Measurements from ENCODE around the gene STK32C.

The STK32C gene

DNA sequence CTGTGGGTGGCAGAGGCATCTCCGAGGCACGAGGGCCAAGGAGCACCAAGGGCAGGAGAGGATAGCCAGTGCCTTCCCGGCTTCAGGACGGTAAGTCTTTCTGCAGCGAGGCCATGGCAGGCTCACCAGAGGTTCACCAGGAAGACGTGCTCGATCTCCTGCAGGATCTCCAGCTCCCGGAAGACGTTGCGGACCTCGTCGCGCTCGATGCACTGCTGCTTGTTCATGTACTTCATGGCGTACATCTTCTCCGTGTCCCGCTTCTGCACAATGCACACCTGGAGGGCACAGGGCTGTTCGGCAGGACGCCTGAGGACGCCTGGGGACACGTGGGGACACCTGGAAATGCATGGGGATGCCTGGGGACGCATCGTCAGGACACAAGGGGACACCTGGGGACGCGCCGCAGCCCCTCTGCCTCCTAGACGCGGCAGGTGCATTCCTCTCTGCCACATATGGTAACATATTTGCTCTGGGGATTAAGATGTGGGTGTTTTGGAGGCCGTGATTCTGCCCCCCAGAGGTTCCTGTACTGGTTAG is 79.8 kb downstream of the STK32C start:
- no peaks in the 10 kb centered on the region for H3K27me3 ChIP-seq (ENCODE audit: insufficient read depth, low read length, poor library complexity)
- H3K4me3 ChIP-seq (ENCODE audit: low read length): no peak overlapping the region
- H3K4me2 ChIP-seq (ENCODE audit: low read length): no peak overlapping the region
- H3K79me1 ChIP-seq (ENCODE audit: low read length): no peaks in the 10 kb centered on the region
- H3K56ac ChIP-seq (ENCODE audit: low read length): no peak overlapping the region
- H3K36me3 ChIP-seq (ENCODE audit: control insufficient read depth, insufficient read depth, low read length): no peaks in the 10 kb centered on the region
- H3K4me1 ChIP-seq (ENCODE audit: control insufficient read depth, low read depth, low read length): no peaks in the 10 kb centered on the region
- no CpG with 5 or more reads among the region's 29 CpGs for WGBS (ENCODE audit: extremely low coverage, insufficient coverage, low lambda C conversion rate)
- H3K23ac ChIP-seq (ENCODE audit: low read length): no peak overlapping the region
- H4K8ac ChIP-seq (ENCODE audit: low read depth, low read length): no peak overlapping the region
- H3K79me2 ChIP-seq (ENCODE audit: control insufficient read depth, insufficient read depth, low read length): no peaks in the 10 kb centered on the region
- no peak overlapping the region for H2BK5ac ChIP-seq (ENCODE audit: low read length)
- H4K5ac ChIP-seq (ENCODE audit: low read length): no peak overlapping the region
- H2BK120ac ChIP-seq (ENCODE audit: low read depth, low read length): no peak overlapping the region
- H3K4ac ChIP-seq (ENCODE audit: low read depth, low read length): no peak overlapping the region
- no peak overlapping the region for H2BK15ac ChIP-seq (replicated peaks; ENCODE audit: low read depth)
- H3K9ac ChIP-seq (ENCODE audit: low read length): no peak overlapping the region
- no peak overlapping the region for H2AK5ac ChIP-seq (ENCODE audit: low read length)
- no peak for DNase-seq
- H3K27ac ChIP-seq (ENCODE audit: low read depth, low read length): no peak overlapping the region
- no peak overlapping the region for H3K18ac ChIP-seq (ENCODE audit: low read length)

DNA sequence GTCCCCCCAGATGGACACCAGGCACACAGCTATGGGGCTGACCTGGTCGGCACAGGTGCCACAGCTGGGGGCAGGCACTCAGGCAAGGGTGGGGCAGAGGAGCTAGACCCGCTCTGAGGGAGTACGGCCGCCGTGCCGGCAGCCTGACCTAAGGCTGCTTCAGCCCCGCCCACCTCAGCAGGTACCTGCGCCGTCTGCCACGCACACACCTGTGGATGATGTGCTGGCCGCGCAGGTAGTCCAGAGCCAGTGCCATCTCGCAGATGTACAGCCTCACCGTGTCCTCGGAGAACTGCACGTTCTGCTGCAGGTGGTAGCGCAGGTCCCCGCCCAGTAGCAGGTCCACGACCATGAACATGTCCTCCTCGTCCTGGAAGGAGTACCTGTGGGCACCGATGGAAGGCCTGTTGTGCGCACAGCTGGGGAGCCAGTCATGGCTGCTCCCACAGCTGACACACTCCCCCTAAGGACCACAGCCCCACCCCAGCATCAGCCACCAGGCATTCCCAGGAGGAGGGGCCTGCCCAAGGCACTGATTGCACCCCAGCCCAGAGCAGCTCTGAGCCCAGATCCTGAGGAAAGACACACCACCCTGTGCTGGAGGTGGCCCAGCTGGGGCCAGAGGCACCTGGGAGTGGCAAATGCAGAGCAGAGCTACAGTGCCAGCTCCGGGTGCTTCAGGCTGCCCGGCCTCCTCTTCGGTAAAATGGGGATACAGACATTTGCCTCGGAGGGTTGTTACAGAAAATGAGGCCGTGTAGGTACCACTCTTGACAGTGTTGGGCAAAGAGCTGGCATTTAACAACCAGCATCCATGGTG is 81.0 kb downstream of the STK32C start:
- H3K79me2 ChIP-seq (ENCODE audit: control insufficient read depth, insufficient read depth, low read length): no peaks in the 10 kb centered on the region
- H2BK120ac ChIP-seq (ENCODE audit: low read depth, low read length): no peak overlapping the region
- H3K36me3 ChIP-seq (ENCODE audit: control insufficient read depth, insufficient read depth, low read length): no peaks in the 10 kb centered on the region
- H3K4me3 ChIP-seq (ENCODE audit: low read length): no peak overlapping the region
- H3K79me1 ChIP-seq (ENCODE audit: low read length): no peaks in the 10 kb centered on the region
- H3K23ac ChIP-seq (ENCODE audit: low read length): no peak overlapping the region
- no peaks in the 10 kb centered on the region for H3K4me1 ChIP-seq (ENCODE audit: control insufficient read depth, low read depth, low read length)
- H4K8ac ChIP-seq (ENCODE audit: low read depth, low read length): no peak overlapping the region
- no peak overlapping the region for H2BK15ac ChIP-seq (replicated peaks; ENCODE audit: low read depth)
- H2BK5ac ChIP-seq (ENCODE audit: low read length): no peak overlapping the region
- DNase-seq: no peak
- no peak overlapping the region for H3K56ac ChIP-seq (ENCODE audit: low read length)
- H3K27me3 ChIP-seq (ENCODE audit: insufficient read depth, low read length, poor library complexity): no peaks in the 10 kb centered on the region
- H3K9ac ChIP-seq (ENCODE audit: low read length): no peak overlapping the region
- H3K18ac ChIP-seq (ENCODE audit: low read length): no peak overlapping the region
- H2AK5ac ChIP-seq (ENCODE audit: low read length): no peak overlapping the region
- WGBS (ENCODE audit: extremely low coverage, insufficient coverage, low lambda C conversion rate): no CpG with 5 or more reads among the region's 27 CpGs
- H3K27ac ChIP-seq (ENCODE audit: low read depth, low read length): no peak overlapping the region
- no peak overlapping the region for H3K4me2 ChIP-seq (ENCODE audit: low read length)
- H4K5ac ChIP-seq (ENCODE audit: low read length): no peak overlapping the region
- H3K4ac ChIP-seq (ENCODE audit: low read depth, low read length): no peak overlapping the region

GRCh38 chr10:132225849-132226205 is 81.9 kb downstream of the STK32C start:
- H2BK120ac ChIP-seq (ENCODE audit: low read depth, low read length): no peak overlapping the region
- H3K79me1 ChIP-seq (ENCODE audit: low read length): no peaks in the 10 kb centered on the region
- H3K4me3 ChIP-seq (ENCODE audit: low read length): no peak overlapping the region
- no peak for DNase-seq
- no peak overlapping the region for H2AK5ac ChIP-seq (ENCODE audit: low read length)
- H3K56ac ChIP-seq (ENCODE audit: low read length): no peak overlapping the region
- no peak overlapping the region for H2BK5ac ChIP-seq (ENCODE audit: low read length)
- H3K27me3 ChIP-seq (ENCODE audit: insufficient read depth, low read length, poor library complexity): no peaks in the 10 kb centered on the region
- no peak overlapping the region for H4K8ac ChIP-seq (ENCODE audit: low read depth, low read length)
- no CpG with 5 or more reads among the region's 8 CpGs for WGBS (ENCODE audit: extremely low coverage, insufficient coverage, low lambda C conversion rate)
- H3K4ac ChIP-seq (ENCODE audit: low read depth, low read length): no peak overlapping the region
- no peaks in the 10 kb centered on the region for H3K36me3 ChIP-seq (ENCODE audit: control insufficient read depth, insufficient read depth, low read length)
- no peaks in the 10 kb centered on the region for H3K79me2 ChIP-seq (ENCODE audit: control insufficient read depth, insufficient read depth, low read length)
- no peak overlapping the region for H3K23ac ChIP-seq (ENCODE audit: low read length)
- H2BK15ac ChIP-seq (replicated peaks; ENCODE audit: low read depth): no peak overlapping the region
- no peaks in the 10 kb centered on the region for H3K4me1 ChIP-seq (ENCODE audit: control insufficient read depth, low read depth, low read length)
- no peak overlapping the region for H3K9ac ChIP-seq (ENCODE audit: low read length)
- no peak overlapping the region for H4K5ac ChIP-seq (ENCODE audit: low read length)
- no peak overlapping the region for H3K4me2 ChIP-seq (ENCODE audit: low read length)
- no peak overlapping the region for H3K18ac ChIP-seq (ENCODE audit: low read length)
- no peak overlapping the region for H3K27ac ChIP-seq (ENCODE audit: low read depth, low read length)

GRCh38 chr10:132225073-132225848 is 82.5 kb downstream of the STK32C start:
- Histone ChIP-seq H4K8ac (ENCODE audit: low read depth, low read length) (no peak overlapping the region), H3K79me1 (ENCODE audit: low read length) (no peaks in the 10 kb centered on the region), H3K4me1 (ENCODE audit: control insufficient read depth, low read depth, low read length) (no peaks in the 10 kb centered on the region), H3K79me2 (ENCODE audit: control insufficient read depth, insufficient read depth, low read length) (no peaks in the 10 kb centered on the region), H3K36me3 (ENCODE audit: control insufficient read depth, insufficient read depth, low read length) (no peaks in the 10 kb centered on the region), H3K56ac (ENCODE audit: low read length) (no peak overlapping the region), H3K4me3 (ENCODE audit: low read length) (no peak overlapping the region), H3K9ac (ENCODE audit: low read length) (no peak overlapping the region), H3K27me3 (ENCODE audit: insufficient read depth, low read length, poor library complexity) (no peaks in the 10 kb centered on the region), H2BK15ac (replicated peaks; ENCODE audit: low read depth) (no peak overlapping the region), H3K23ac (ENCODE audit: low read length) (no peak overlapping the region), H3K18ac (ENCODE audit: low read length) (no peak overlapping the region), H3K4me2 (ENCODE audit: low read length) (no peak overlapping the region), H3K27ac (ENCODE audit: low read depth, low read length) (no peak overlapping the region), H2AK5ac (ENCODE audit: low read length) (no peak overlapping the region), H4K5ac (ENCODE audit: low read length) (no peak overlapping the region), H2BK120ac (ENCODE audit: low read depth, low read length) (no peak overlapping the region), H3K4ac (ENCODE audit: low read depth, low read length) (no peak overlapping the region), H2BK5ac (ENCODE audit: low read length) (no peak overlapping the region)
- no CpG with 5 or more reads among the region's 25 CpGs for WGBS (ENCODE audit: extremely low coverage, insufficient coverage, low lambda C conversion rate)
- no peak for DNase-seq

GRCh38 chr10:132224343-132225072 is 83.2 kb downstream of the STK32C start:
- Histone ChIP-seq H3K4me3 (ENCODE audit: low read length) (no peak overlapping the region), H4K5ac (ENCODE audit: low read length) (no peak overlapping the region), H3K4ac (ENCODE audit: low read depth, low read length) (no peak overlapping the region), H3K27me3 (ENCODE audit: insufficient read depth, low read length, poor library complexity) (no peaks in the 10 kb centered on the region), H3K36me3 (ENCODE audit: control insufficient read depth, insufficient read depth, low read length) (no peaks in the 10 kb centered on the region), H3K23ac (ENCODE audit: low read length) (no peak overlapping the region), H3K56ac (ENCODE audit: low read length) (no peak overlapping the region), H3K27ac (ENCODE audit: low read depth, low read length) (no peak overlapping the region), H3K79me1 (ENCODE audit: low read length) (no peaks in the 10 kb centered on the region), H3K79me2 (ENCODE audit: control insufficient read depth, insufficient read depth, low read length) (no peaks in the 10 kb centered on the region), H4K8ac (ENCODE audit: low read depth, low read length) (no peak overlapping the region), H2AK5ac (ENCODE audit: low read length) (no peak overlapping the region), H2BK15ac (replicated peaks; ENCODE audit: low read depth) (no peak overlapping the region), H3K9ac (ENCODE audit: low read length) (no peak overlapping the region), H3K18ac (ENCODE audit: low read length) (no peak overlapping the region), H3K4me2 (ENCODE audit: low read length) (no peak overlapping the region), H2BK120ac (ENCODE audit: low read depth, low read length) (no peak overlapping the region), H2BK5ac (ENCODE audit: low read length) (no peak overlapping the region), H3K4me1 (ENCODE audit: control insufficient read depth, low read depth, low read length) (no peaks in the 10 kb centered on the region)
- DNase-seq: no peak
- WGBS (ENCODE audit: extremely low coverage, insufficient coverage, low lambda C conversion rate): no CpG with 5 or more reads among the region's 20 CpGs
